Activated CD4-positive, alpha-beta T cell treated with anti-CD3 and anti-CD28 coated beads, Interleukin-2, amount 10 ng/mL, durations not matched to agents 7 days and 5 days (primary cell): ENCODE results near the gene PLAU. TPM values are rescaled to one million over a fixed set of nuclear protein-coding genes. Genes with fewer than 3 reads are reported as not detected.

ENCODE experiments used
- CTCF ChIA-PET: fragments of 350-600 bp; sonication (Branson Sonifier 250); formaldehyde crosslinking; loops from one replicate; lab custom pipeline; 2021; ENCODE audit warnings: antibody characterized with exemption; lab: Charles Lee
- POLR2A ChIA-PET: fragments of 350-600 bp; sonication (Branson Sonifier 250); formaldehyde crosslinking; loops from one replicate; lab custom pipeline; 2021; ENCODE audit warnings: antibody characterized with exemption; lab: Charles Lee
- DNase-seq: peaks from one replicate; pipeline ENCODE4 v3.0.0-alpha.2; 2020
- H3K27ac Mint-ChIP-seq: one replicate; pipeline ENCODE4 v1.8.0; 2021; ENCODE audit warnings: mild to moderate bottlenecking, moderate library complexity, mixed read lengths
- H3K27me3 Mint-ChIP-seq: one replicate; pipeline ENCODE4 v1.8.0; 2021; ENCODE audit warnings: mixed read lengths
- H3K36me3 Mint-ChIP-seq: one replicate; pipeline ENCODE4 v1.8.0; 2021; ENCODE audit warnings: low read depth, mixed read lengths
- H3K4me1 Mint-ChIP-seq: one replicate; pipeline ENCODE4 v1.8.0; 2021; ENCODE audit warnings: mixed read lengths
- H3K4me3 Mint-ChIP-seq: one replicate; pipeline ENCODE4 v1.8.0; 2021; ENCODE audit warnings: mild to moderate bottlenecking, moderate library complexity, mixed read lengths
- H3K9me3 Mint-ChIP-seq: one replicate; pipeline ENCODE4 v1.8.0; 2021; ENCODE audit warnings: mixed read lengths
- total RNA-seq, 2 experiments: library from RNA; stranded (reverse); gene quantifications; one replicate each; pipeline ENCODE4 v1.2.3, GENCODE V29; 2021

The PLAU gene
- total RNA-seq, 2 experiments from 2014 or later, result 0.89 to 0.96 TPM

DNA sequence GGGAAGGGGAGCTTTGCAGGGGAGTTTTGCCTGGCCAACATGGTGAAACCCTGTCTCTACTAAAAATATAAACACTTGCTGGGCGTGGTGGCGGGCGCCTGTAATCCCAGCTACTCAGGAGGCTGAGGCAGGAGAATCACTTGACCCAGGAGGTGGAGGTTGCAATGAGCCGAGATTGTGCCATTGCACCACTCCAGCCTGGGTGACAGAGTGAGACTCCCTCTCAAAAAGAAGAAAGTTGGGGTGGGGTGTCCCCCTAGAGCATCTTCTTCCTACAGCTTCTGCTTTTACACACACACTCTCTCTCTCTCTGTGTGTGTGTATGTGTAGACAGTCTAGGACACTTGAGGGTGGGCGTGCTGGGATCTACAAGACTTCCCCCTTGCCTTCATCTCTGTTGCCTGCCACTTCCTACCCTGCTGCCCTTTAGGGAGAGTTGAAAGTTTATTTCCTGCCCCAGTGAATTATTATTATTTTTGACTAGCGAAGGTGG lies 21.7 kb downstream of the PLAU start:
- POLR2A ChIA-PET, result no interaction called here

DNA sequence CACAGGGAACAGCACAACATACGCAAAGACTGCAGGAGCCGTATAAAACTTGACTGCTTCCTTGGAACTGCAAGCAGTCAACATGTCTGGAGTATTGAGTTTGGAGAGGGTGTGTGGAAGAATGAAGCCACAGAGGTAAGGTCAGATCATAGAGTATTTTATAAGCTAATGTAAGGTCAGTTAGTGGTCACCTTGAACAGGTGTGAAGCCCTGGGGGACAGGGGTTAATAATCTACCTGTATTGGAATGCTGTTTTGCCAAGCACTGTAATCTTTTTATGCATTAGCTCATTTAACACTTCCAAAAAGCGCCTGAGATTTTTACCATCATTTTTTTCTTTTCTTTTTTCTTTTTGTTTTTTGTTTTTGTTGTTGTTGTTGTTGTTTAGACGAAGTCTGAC lies 23.1 kb downstream of the PLAU start:
- POLR2A ChIA-PET, result no interaction called here
- Mint-ChIP-seq H3K36me3 (no peaks in the 10 kb centered on the region), H3K27me3 (peaks cover 11% of the 10 kb centered on the region), H3K27ac (no peak overlapping the region), H3K9me3 (no peaks in the 10 kb centered on the region), H3K4me1 (peaks cover 30% of the 10 kb centered on the region), H3K4me3 (no peak overlapping the region)
- DNase-seq, result no peak
- CTCF ChIA-PET, result interaction anchor here (1.3 to 4.9 kb wide), 5 partner anchors 11 to 147 kb away, joined by 4 to 25 read pairs (median 8); no protein-coding TSS in a partner anchor

More for the DNA sequence above, 21.7 kb downstream of the PLAU start:
- Mint-ChIP-seq H3K27ac (peak overlapping the region; percentile 80), H3K36me3 (no peaks in the 10 kb centered on the region), H3K27me3 (peaks cover 12% of the 10 kb centered on the region), H3K4me3 (peak overlapping the region; percentile 7), H3K4me1 (peaks cover 20% of the 10 kb centered on the region), H3K9me3 (no peaks in the 10 kb centered on the region)
- no peak for DNase-seq
- CTCF ChIA-PET, result interaction anchor here (0.6 to 4.9 kb wide), 12 partner anchors 8 to 83 kb away, joined by 3 to 25 read pairs (median 4); no protein-coding TSS in a partner anchor

DNA sequence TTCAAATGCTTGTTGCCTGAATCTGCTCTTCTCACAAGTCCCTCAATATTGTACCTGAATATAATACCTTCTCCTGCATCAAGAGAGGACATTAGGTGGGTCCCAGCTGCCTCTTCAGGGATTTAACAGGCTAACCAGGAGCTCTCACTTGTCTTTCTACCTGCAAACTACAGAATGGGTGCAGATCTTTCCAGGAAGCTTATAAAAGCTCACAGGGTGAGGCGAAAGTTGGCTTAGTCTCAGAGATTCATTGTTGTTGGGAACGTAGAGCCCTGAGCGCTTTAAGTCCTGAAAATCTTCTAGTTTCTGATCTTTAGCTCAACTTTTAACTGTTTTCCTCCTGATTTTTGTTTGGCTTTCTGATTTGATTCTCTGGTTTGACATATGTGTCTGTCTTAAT lies 25.0 kb downstream of the PLAU start:
- Mint-ChIP-seq H3K27me3 (peaks cover 3% of the 10 kb centered on the region), H3K4me3 (no peak overlapping the region), H3K4me1 (peaks cover 37% of the 10 kb centered on the region), H3K36me3 (no peaks in the 10 kb centered on the region), H3K9me3 (no peaks in the 10 kb centered on the region), H3K27ac (peak overlapping the region; percentile 46)
- DNase-seq, result no peak
- ChIA-PET POLR2A (no interaction called here), CTCF (interaction anchor here (0.9 to 4.9 kb wide), 5 partner anchors 10 to 57 kb away, joined by 3 to 25 read pairs (median 3); no protein-coding TSS in a partner anchor)

DNA sequence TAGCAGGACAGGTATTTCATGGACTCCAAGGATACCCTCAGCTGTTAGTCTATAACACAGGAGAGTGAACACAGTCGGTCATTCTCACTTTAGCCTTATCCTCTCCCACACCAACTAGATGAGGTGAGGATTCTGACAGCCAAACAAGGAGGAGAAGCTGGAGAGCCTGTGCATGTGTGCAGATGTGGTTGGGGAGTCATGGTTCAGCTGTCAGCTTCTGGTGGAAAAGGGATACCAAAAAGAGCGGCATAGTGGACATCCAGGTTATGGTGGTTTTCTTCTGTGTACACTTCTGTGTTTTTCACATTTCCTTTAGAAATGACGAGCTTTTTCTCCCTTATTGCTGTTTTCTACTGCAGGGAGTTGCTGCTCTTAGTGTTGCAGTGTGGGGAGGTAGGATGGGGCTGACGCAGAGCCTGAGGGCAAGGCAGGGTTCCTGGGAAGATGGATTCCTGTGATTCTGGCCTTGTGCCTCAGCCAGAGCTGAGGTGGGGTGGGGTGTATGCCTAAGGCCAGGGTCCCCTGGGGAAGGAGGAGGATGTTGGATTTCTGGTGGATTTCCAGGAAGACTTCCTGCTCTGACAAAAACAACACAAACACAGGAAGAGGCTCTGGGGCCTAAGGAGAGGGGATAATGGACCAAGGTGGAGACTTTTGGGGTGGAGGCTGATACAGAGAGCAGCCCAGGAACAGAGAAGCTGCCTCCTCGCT lies 26.6 kb downstream of the PLAU start:
- no peak overlapping the region for H3K4me3 Mint-ChIP-seq
- H3K9me3 Mint-ChIP-seq, result no peaks in the 10 kb centered on the region
- CTCF ChIA-PET, result interaction anchor here (1.4 to 10.1 kb wide), 3 partner anchors 19 to 89 kb away, joined by 3 to 161 read pairs (median 3); no protein-coding TSS in a partner anchor

DNA sequence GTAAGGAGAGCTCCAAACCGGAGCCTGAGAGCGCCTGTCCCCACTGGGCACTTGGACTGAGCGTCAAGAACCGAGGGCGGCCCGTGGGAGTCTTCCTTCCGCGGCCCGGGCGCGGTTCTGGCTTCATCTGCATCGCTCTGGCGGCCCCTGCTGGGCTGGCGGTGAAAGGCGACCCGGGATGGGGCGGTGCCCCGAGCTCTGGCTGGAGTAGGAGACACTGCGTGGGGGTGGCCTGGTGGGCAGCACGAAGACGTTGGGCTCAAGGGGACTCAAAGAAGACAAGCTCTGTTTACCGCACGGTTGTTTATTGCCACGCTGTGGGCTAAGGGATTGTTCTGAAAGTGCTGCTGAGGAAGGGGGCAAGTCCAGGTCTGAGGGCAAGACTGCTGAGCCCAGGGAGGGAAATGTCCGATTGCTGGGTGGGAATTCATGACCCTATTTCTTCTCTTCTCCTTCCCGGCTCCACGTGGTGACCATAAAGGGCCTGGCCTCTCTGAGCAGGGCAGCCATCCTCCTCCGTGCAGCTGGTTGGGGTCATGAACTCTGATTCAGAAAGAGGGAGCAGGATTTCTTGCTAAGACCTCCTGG lies 29.8 kb downstream of the PLAU start:
- ChIA-PET POLR2A (no interaction called here), CTCF (interaction anchor here (0.6 to 10.1 kb wide), 41 partner anchors 10 to 1261 kb away, joined by 3 to 161 read pairs (median 5); partner anchors contain the start of genes ADK, AP3M1 and PLAU)
- peak overlapping the region; percentile 71 for H3K27ac Mint-ChIP-seq
- peaks cover 5% of the 10 kb centered on the region for H3K9me3 Mint-ChIP-seq
- H3K4me1 Mint-ChIP-seq, result peaks cover 24% of the 10 kb centered on the region
- H3K4me3 Mint-ChIP-seq, result peak overlapping the region; percentile 9
- H3K27me3 Mint-ChIP-seq, result peaks cover 15% of the 10 kb centered on the region
- no peaks in the 10 kb centered on the region for H3K36me3 Mint-ChIP-seq
- peak; percentile 84 for DNase-seq

More for the DNA sequence above, 26.6 kb downstream of the PLAU start:
- DNase-seq, result no peak
- peak overlapping the region; percentile 57 for H3K27ac Mint-ChIP-seq
- peaks cover 9% of the 10 kb centered on the region for H3K27me3 Mint-ChIP-seq
- POLR2A ChIA-PET, result no interaction called here
- H3K4me1 Mint-ChIP-seq, result peaks cover 29% of the 10 kb centered on the region
- H3K36me3 Mint-ChIP-seq, result no peaks in the 10 kb centered on the region

DNA sequence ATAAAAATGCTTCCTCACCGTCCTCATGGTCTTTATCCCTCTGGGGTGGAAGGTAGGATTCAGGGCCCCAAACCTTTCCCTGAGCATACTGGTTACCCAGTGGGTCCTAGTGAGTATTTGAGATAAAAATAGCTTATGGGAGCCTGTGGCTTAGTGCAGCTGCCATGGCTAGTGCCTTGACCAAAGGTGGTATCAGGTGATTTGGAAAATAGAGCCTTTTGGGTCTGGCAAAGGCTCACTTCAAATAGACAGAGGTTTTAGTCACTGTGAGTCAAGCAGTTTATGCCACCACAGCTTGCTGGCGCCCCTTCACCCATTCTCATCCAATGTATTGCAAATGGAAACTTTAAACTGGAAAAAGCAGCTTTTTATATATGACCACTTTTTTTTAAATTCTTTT lies 30.4 kb downstream of the PLAU start:
- Mint-ChIP-seq H3K4me1 (peaks cover 24% of the 10 kb centered on the region), H3K4me3 (no peak overlapping the region), H3K27me3 (peaks cover 19% of the 10 kb centered on the region), H3K36me3 (no peaks in the 10 kb centered on the region), H3K27ac (peak overlapping the region; percentile 71), H3K9me3 (peaks cover 5% of the 10 kb centered on the region)
- ChIA-PET CTCF (interaction anchor here (0.6 to 10.1 kb wide), 35 partner anchors 10 to 1261 kb away, joined by 3 to 161 read pairs (median 6); partner anchors contain the start of genes ADK, AP3M1 and PLAU), POLR2A (no interaction called here)
- no peak for DNase-seq

DNA sequence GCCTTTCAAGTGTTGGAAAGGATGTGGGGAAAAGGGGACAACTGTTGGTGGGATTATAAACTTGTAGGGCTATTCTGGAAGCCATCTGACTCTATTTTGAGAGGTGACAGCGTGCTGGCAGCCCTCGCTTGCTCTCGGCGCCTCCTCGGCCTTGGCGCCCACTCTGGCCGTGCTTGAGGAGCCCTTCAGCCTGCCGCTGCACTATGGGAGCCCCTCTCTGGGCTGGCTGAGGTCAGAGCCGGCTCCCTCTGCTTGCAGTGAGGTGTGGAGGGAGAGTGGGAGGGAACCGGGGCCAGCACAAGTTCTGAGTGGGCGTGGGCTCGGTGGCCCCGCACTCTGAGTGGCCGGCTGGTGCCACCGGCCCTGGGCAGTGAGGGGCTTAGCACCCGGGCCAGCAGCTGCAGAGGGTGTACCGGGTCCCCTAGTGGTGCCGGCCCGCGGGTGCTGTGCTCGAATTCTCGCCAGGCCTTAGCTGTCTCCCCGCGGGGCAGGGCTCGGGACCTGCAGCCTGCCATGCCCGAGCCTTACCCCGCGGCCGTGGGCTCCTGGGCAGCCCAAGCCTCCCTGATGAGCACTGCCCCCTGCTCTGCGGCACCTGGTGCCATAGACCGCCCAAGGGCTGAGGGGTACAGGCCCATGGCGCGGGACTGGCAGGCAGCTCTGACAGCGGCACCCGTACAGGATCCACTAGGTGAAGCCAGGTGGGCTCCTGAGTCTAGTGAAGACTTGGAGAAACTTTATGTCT lies 33.6 kb downstream of the PLAU start:
- Mint-ChIP-seq H3K36me3 (no peaks in the 10 kb centered on the region), H3K4me3 (no peak overlapping the region), H3K27ac (no peak overlapping the region), H3K27me3 (peaks cover 19% of the 10 kb centered on the region), H3K9me3 (peaks cover 5% of the 10 kb centered on the region), H3K4me1 (peaks cover 8% of the 10 kb centered on the region)
- ChIA-PET POLR2A (no interaction called here), CTCF (interaction anchor here (1.1 to 10.1 kb wide), 6 partner anchors 9 to 65 kb away, joined by 3 to 161 read pairs (median 5); no protein-coding TSS in a partner anchor)
- DNase-seq, result no peak

DNA sequence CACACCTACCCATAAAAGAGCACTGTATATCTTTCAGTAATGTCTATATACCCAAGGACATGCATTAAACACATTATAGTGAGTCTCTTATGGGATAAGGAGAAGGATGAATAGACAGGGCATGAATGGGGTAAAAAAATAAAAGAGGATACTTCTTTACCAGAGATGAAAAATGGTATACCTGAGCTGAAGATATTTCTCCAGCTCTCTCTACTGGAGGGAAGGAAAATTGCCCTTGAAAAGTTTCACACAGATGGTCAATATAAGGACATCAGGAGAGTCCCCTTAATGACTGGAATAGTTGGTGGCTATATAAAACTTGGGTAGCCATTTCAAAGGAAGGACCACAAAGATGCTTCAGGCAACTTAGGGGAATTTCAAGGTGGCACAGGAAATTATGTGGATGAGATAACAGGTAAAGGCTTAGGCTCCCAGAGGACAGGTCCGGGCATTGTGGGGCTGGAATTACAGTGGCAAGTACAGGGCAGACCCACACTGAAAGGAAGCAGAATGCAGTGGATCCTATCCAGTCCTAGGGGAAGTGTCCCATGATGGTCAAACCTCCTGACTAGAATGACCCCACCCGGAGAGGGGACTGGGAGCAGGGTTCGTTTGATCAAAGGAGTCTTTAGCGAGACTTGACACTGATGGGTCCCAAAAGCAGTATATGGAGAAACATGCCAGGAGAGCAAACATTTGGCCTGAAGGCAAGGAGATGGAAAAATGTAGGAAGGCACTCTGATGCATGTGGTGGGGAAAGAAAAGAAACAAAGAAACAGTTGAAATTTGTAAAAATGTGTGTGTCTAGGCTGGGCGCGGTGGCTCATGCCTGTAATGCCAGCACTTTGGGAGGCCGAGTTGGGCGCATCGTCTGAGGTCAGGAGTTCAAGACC lies 35.6 kb downstream of the PLAU start:
- CTCF ChIA-PET, result interaction anchor here (0.6 to 10.1 kb wide), 6 partner anchors 11 to 402 kb away, joined by 3 to 161 read pairs (median 4); no protein-coding TSS in a partner anchor
- Mint-ChIP-seq H3K4me1 (no peaks in the 10 kb centered on the region), H3K9me3 (peaks cover 5% of the 10 kb centered on the region), H3K36me3 (no peaks in the 10 kb centered on the region), H3K27me3 (peaks cover 19% of the 10 kb centered on the region), H3K27ac (no peak overlapping the region), H3K4me3 (no peak overlapping the region)
- DNase-seq, result no peak
- POLR2A ChIA-PET, result no interaction called here

DNA sequence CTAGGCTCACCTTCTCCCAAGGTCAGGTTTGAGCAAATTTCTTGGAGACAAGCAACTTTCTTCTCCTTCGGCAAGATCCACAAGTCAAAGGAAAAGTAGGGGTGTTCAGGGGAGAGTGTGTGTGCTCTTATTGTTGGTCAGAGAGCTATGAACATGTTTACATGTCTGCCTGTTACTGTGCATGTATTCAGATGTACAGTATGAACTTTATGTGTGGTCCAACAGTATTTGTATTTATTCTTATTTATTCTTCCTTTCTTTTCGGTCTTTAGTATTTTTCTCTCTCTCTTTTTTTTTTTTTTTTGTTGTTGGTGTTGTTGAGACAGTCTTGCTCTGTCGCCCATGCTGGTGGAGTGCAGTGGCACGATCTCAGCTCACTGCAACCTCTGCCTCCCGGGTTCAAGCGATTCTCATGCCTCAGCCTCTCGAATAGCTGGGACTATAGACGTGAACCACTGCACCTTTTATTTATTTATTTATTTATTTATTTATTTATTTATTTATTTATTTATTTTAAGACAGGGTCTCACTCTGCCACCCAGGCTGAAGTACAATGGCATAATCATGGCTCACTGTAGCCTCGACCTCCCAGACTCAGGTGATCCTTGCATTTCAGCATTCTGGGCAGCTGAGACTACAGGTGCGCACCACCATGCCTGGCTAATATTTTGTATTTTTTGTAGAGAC lies 38.2 kb downstream of the PLAU start:
- ChIA-PET POLR2A (interaction anchor here (0.6 kb wide), 1 partner anchor 12 kb away, joined by 4 read pairs; no protein-coding TSS in a partner anchor), CTCF (interaction anchor here (0.7 to 3.9 kb wide), 2 partner anchors 9 to 105 kb away, joined by 3 to 18 read pairs; no protein-coding TSS in a partner anchor)
- Mint-ChIP-seq H3K36me3 (no peaks in the 10 kb centered on the region), H3K27me3 (peaks cover 13% of the 10 kb centered on the region), H3K27ac (no peak overlapping the region), H3K4me3 (no peak overlapping the region), H3K9me3 (peaks cover 5% of the 10 kb centered on the region), H3K4me1 (peaks cover 9% of the 10 kb centered on the region)
- no peak for DNase-seq

DNA sequence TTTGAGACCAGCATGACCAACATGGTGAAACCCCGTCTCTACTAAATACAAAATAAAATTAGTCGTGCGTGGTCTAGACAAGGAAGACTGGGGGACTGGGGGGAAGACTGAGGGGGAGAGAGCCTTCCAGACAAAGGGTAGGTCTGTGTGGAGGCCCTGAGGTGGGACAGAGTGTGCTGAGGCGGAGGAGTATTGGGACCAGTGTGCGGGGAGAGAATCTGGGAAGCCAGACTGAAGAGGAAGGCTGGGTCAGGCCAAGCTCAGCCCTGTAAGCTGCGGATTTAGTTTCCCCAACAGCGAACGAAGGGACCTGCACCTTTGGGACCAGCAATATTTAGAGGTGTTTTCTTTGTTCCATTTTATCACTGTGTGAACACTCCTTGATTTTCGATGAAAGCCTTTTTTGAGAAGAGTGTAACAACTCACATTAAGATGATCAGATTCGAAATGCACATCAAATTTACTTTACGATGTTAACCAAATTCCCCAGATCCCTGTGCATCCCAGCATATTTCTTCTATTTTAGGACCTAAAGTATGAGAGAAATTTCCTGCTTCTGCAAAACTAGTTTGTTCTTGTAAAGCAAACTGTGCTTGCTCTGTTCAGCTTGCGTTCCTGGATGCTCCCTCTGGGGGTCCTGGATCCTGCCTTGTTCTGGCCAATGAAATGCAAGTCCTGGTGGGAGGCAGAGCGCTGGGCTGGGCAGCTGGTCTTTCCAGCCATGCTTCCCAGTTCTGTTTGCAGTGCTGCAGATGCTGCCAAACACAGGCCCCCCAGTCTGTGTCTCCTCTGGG lies 39.4 kb downstream of the PLAU start:
- Mint-ChIP-seq H3K4me3 (no peak overlapping the region), H3K9me3 (peaks cover 3% of the 10 kb centered on the region), H3K27ac (no peak overlapping the region), H3K36me3 (no peaks in the 10 kb centered on the region), H3K27me3 (peaks cover 7% of the 10 kb centered on the region), H3K4me1 (peaks cover 14% of the 10 kb centered on the region)
- CTCF ChIA-PET, result interaction anchor here (3.9 kb wide), 1 partner anchor 10 kb away, joined by 18 read pairs; no protein-coding TSS in a partner anchor
- POLR2A ChIA-PET, result no interaction called here
- no peak for DNase-seq
